Ishikawa (cell line): Measurements from ENCODE around the gene ACTN4.

Source experiments
- RAD21 ChIP-seq: IDR thresholded peaks from 2 replicates; pipeline ENCODE4 v1.6.1; 2012; ENCODE audit warnings: low read depth
- REST ChIP-seq: IDR thresholded peaks from 2 replicates; pipeline ENCODE4 v1.6.1; 2012; ENCODE audit warnings: low read depth, mild to moderate bottlenecking
- YY1 ChIP-seq: IDR thresholded peaks from 2 replicates; pipeline ENCODE4 v1.6.1; 2012; ENCODE audit warnings: low read depth

DNA sequence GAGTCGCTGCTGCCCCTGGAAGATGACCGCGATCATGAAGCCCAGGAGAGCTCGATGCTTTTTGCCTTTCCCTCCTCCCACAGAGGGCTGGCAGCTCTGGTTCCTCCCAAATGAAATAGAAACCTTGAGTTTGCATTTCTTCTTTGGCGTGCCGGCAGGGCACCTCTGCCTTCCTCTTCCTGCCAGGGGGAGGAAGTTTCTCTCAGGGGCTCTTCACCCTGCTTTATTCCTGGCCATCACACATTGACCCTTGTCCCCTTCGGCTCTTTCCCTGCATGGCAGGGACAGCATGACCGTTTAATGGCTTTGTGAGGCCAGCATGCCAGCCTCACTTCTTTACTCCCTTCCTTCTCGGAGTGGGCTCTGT, 47.9 kb downstream of the ACTN4 start:
- TF ChIP-seq REST (no peak), YY1 (no peak), RAD21 (no peak)
